GM18507 (cell line): ENCODE measurements around the gene TMEFF1.

Experiments
- DNase-seq: peaks from one replicate; pipeline ENCODE4 v3.0.0; 2011; ENCODE audit warnings: low read depth; ENCODE audit not compliant: insufficient read length; ENCODE audit errors: extremely low spot score
- FAIRE-seq: peaks from 2 replicates; lab custom pipeline; 2011; peaks lifted over from hg19 to GRCh38; lab: Jason Lieb, UNC

The TMEFF1 gene

GRCh38 chr9:100591639-100592412, 118.9 kb downstream of the TMEFF1 start:
- FAIRE-seq (no peak), DNase-seq (no peak)

GRCh38 chr9:100595391-100596199, 122.6 kb downstream of the TMEFF1 start:
- FAIRE-seq (peak; percentile 84), DNase-seq (peak; percentile 11)

DNA sequence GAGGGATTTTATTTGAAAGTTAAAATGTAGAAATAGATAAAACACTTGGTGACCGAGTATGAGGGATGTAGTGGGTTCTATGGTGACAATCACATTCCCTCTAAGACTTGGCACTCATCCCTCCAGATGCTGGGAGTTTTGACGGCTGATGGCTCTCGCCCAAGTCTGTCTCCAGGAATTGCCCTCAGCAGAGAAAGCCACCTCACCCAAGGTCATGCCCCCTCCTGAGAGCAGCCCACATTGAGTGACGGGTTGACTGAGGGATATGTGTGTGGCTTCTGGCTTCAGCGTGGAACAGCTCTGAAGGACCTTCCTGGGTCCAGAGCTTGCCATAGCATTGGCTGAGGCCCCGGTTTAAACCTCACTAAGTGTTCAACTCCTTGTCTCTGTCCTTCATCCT, 124.3 kb downstream of the TMEFF1 start:
- FAIRE-seq (no peak), DNase-seq (no peak)

DNA sequence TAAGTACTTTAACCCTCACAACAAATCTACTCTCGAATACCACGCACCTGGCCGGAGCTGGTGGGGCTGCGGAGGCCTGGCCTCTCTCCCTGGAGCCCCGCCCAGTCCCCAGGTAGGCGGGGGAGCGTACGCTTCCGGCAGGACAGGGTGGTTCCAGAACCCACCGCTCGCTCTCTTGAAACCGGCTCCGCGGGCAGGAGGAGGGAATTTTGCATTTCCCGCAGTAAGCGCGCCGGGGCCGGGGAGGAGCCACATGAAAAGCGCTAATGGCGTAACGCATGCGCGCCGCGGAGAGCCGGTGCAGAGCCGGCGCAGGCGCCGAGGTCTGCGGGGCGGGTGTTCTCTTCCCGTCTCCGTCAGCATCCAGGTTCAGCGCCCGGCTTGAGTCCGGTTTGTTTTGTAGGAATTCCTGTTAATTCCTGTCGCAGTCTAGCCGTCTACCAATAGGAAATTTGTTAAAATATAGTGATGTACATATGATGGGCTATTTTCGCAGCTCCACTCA, 125.7 kb downstream of the TMEFF1 start:
- FAIRE-seq = peak; percentile 35
- peak; percentile 46 for DNase-seq

- no peak for DNase-seq
- FAIRE-seq = no peak
Measured at GRCh38 chr9:100600521-100601079, 127.7 kb downstream of the TMEFF1 start.

DNA sequence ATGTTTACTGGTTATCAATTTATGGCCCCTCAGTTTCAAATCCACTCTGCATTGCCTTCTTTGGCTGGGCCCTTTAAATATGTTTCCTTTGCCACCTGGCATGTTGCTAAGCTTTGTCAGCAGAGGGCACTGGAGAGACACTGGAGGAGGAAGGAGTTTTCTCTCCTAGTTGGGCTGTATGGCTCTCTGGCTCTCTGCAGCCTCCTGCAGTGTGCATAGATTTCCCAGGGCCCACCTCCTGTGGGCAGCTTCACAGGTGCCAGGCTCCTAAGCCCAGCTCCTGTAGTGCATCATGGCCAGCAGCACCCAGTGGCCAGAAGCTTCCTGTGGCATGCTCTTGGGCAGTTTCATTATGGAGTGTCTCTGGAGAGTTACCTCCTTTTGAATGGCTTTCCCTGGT, 128.3 kb downstream of the TMEFF1 start:
- FAIRE-seq = peak; percentile 84
- DNase-seq = no peak

GRCh38 chr9:100602342-100602801, 129.4 kb downstream of the TMEFF1 start:
- FAIRE-seq (no peak), DNase-seq (no peak)

DNA sequence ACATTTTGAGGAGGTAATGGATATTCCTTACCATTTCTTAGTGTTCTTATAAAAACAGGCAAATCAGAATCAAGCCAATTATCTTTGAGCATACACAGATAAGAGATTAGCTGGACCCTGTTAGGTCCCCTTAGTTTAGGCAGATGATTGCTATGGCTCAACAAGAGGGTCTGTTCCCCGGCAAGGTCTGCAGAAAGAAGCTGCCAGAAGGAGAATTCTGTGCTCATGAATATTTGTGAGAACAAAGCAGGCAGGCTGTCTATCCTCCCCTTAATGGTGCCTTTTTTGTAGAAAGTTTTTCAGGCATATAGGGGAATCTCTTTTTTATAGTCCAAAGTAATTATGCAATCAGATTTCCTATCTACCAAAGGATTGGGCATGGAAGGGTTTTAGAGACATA, 132.5 kb downstream of the TMEFF1 start:
- no peak for FAIRE-seq
- DNase-seq = no peak

GRCh38 chr9:100619194-100619593, 146.2 kb downstream of the TMEFF1 start:
- FAIRE-seq (no peak), DNase-seq (no peak)

DNA sequence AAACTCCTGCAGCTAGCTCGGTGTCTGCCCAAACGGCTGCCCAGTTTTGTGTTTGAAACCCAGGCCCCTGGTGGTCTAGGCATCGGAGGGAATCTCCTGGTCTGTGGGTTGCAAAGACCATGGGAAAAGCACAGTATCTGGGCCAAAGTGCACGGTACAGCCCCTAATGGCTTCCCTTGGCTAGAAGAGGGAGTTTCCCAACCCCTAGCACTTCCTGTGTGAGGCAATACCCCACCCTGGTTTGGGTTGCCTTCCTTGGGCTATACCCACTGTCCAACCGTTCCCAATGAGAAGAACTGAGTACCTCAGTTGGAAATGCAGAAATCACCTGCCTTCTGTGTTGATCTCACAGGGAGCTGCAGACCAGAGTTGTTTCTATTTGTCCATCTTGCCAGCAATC, 146.7 kb downstream of the TMEFF1 start:
- DNase-seq (no peak), FAIRE-seq (no peak)

- DNase-seq (no peak), FAIRE-seq (no peak)
Measured at GRCh38 chr9:100623969-100624368, 151.0 kb downstream of the TMEFF1 start.

DNA sequence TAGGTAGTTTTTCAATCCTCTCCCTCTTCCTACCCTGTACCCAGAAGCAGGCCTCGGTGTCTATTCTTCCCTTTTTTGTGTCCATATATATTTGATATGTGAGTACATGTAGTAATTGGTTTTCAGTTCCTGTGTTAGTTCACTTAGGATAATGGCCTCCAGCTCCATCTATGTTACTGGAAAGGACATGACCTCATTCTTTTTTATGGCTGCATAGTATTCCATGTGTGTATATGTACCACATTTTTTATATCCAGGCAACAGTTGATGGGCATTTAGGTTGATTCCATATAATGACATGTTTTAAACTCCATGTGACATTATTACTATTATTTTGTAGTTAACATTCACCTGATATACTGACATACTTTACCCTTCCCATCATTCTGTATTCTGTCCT, 154.0 kb downstream of the TMEFF1 start:
- FAIRE-seq (no peak), DNase-seq (no peak)
